Parathyroid adenoma (tissue), 2 donors: ENCODE results near the gene GHRHR.

Source experiments
- H2AFZ ChIP-seq: fragments of 300-600 bp; sonication (generic); one replicate; pipeline ENCODE4 v1.7.0; 2017; ENCODE audit warnings: antibody characterized with exemption, mild to moderate bottlenecking
- H3K27ac ChIP-seq: fragments of 300-600 bp; sonication (generic); one replicate; pipeline ENCODE4 v1.7.0; 2017
- H3K27me3 ChIP-seq: fragments of 300-600 bp; sonication (generic); one replicate; pipeline ENCODE4 v1.7.0; 2017; ENCODE audit warnings: low read length; ENCODE audit not compliant: control insufficient read depth, insufficient read depth
- H3K36me3 ChIP-seq: fragments of 300-600 bp; sonication (generic); one replicate; pipeline ENCODE4 v1.7.0; 2017; ENCODE audit warnings: low read length; ENCODE audit not compliant: control insufficient read depth, insufficient read depth
- H3K4me1 ChIP-seq: fragments of 300-600 bp; sonication (generic); one replicate; pipeline ENCODE4 v1.7.0; 2017; ENCODE audit warnings: control low read depth
- H3K4me2 ChIP-seq: fragments of 300-600 bp; sonication (generic); one replicate; pipeline ENCODE4 v1.7.0; 2017; ENCODE audit warnings: low read length
- H3K4me3 ChIP-seq: fragments of 300-600 bp; sonication (generic); one replicate; pipeline ENCODE4 v1.7.0; 2017; ENCODE audit warnings: low read depth, low read length
- H3K79me2 ChIP-seq: fragments of 300-600 bp; sonication (generic); one replicate; pipeline ENCODE4 v1.7.0; 2017; ENCODE audit warnings: control low read depth
- H3K9ac ChIP-seq: fragments of 300-600 bp; sonication (generic); one replicate; pipeline ENCODE4 v1.7.0; 2017; ENCODE audit warnings: mild to moderate bottlenecking
- H3K9me3 ChIP-seq: fragments of 300-600 bp; sonication (generic); one replicate; pipeline ENCODE4 v1.7.0; 2017; ENCODE audit warnings: low read length; ENCODE audit not compliant: control insufficient read depth
- TF ChIP-seq, protein P1 (sequence below): fragments of 300-600 bp; sonication (generic); IDR thresholded peaks from one replicate; pipeline ENCODE4 v1.7.0; 2017; ENCODE audit warnings: antibody characterized with exemption, mild to moderate bottlenecking
- donor health status: primary hyperparathyroidism.

Gene GHRHR

DNA sequence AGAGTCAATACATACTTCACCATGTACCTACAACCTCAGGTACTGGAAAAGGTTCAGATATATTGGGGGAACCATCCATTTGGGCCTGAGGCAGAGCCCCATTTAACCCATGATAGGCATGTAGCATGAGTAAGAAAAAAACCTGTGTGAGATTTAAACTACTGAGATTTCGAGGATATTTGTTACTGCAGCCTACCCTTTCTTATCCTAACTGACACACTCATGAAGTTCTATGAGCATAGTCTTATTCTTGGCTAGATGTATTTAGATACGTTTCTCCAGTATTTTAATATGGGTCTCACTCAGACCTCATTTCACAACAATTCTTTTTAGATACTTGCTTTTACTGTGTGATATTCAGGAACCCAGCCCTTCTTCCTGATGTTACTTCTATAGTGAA lies 39.3 kb downstream of the GHRHR start:
- Histone ChIP-seq H3K27me3 (no peaks in the 10 kb centered on the region), H3K4me1 (no peaks in the 10 kb centered on the region), H2AFZ (no peak overlapping the region), H3K9me3 (no peaks in the 10 kb centered on the region), H3K36me3 (no peaks in the 10 kb centered on the region), H3K9ac (no peak overlapping the region), H3K27ac (no peak overlapping the region), H3K79me2 (no peaks in the 10 kb centered on the region), H3K4me2 (no peak overlapping the region), H3K4me3 (no peak overlapping the region)
- TF ChIP-seq, protein P1, sequence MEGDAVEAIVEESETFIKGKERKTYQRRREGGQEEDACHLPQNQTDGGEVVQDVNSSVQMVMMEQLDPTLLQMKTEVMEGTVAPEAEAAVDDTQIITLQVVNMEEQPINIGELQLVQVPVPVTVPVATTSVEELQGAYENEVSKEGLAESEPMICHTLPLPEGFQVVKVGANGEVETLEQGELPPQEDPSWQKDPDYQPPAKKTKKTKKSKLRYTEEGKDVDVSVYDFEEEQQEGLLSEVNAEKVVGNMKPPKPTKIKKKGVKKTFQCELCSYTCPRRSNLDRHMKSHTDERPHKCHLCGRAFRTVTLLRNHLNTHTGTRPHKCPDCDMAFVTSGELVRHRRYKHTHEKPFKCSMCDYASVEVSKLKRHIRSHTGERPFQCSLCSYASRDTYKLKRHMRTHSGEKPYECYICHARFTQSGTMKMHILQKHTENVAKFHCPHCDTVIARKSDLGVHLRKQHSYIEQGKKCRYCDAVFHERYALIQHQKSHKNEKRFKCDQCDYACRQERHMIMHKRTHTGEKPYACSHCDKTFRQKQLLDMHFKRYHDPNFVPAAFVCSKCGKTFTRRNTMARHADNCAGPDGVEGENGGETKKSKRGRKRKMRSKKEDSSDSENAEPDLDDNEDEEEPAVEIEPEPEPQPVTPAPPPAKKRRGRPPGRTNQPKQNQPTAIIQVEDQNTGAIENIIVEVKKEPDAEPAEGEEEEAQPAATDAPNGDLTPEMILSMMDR, result no peak

DNA sequence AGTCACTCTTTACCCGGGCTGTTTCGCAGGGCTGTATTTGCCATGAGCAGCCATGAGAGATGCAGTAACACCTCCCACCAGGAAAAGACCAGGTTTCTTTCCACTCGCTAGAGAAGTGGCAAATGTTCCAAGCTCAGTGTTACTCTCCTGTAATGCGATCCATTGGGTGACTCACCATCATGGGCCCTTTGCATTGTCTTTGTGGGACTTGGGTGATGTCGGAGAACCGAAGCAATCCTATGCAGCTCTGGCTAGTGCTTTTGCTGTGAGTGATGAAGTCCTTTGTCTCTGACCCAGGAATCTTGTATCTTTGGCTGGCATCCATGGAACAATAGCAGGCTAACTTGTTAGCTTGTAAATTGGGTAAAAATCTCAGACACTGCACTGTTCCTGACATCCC lies 40.0 kb downstream of the GHRHR start:
- Histone ChIP-seq H3K36me3 (no peaks in the 10 kb centered on the region), H3K4me2 (no peak overlapping the region), H3K4me3 (no peak overlapping the region), H3K27ac (no peak overlapping the region), H3K4me1 (no peaks in the 10 kb centered on the region), H3K79me2 (no peaks in the 10 kb centered on the region), H2AFZ (no peak overlapping the region), H3K9ac (no peak overlapping the region), H3K9me3 (no peaks in the 10 kb centered on the region), H3K27me3 (no peaks in the 10 kb centered on the region)
- TF ChIP-seq, protein P1, result no peak

DNA sequence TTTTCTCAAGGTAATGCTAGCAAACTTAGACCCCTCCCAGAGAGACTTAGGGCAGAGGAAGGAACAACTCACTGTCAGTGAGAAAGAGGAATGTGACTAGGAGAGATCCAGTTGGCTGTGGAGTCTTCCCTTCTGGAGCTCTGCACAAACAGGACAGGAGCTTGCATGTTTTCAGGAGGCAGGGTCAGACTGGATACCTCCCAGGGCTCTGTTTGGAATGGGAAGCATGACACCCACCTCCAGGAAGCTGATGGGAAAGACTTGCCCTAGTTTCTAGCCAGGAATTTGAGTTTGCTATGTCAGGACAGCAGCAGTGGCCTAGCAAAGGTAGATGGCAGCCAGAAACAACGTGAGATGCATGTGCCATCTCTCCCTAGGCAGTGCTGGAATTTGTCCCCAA lies 40.6 kb downstream of the GHRHR start:
- TF ChIP-seq, protein P1, result no peak
- Histone ChIP-seq H3K27me3 (no peaks in the 10 kb centered on the region), H3K9ac (no peak overlapping the region), H3K4me3 (no peak overlapping the region), H3K27ac (no peak overlapping the region), H3K4me1 (no peaks in the 10 kb centered on the region), H3K4me2 (no peak overlapping the region), H3K9me3 (no peaks in the 10 kb centered on the region), H3K79me2 (no peaks in the 10 kb centered on the region), H2AFZ (no peak overlapping the region), H3K36me3 (no peaks in the 10 kb centered on the region)

DNA sequence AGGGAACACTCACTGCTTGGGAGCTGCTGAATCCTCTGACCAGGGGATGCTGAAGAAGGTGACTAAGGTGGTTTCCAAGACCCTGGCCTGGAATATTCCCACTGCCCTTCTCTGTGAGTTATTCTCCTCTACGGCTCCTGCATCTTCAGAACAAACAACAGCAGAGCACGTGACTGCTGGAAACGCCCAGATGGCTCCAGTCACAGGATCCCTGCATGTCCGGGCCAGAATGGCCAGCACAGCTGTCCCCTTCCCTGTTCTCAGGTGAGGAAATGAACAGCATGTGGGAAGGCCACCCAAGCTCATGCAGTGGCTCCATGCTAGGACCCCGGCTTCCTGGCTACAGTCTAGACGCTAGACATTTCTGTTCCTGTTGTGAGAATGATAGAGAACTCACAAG lies 43.1 kb downstream of the GHRHR start:
- no peaks in the 10 kb centered on the region for H3K36me3 ChIP-seq
- no peaks in the 10 kb centered on the region for H3K79me2 ChIP-seq
- H2AFZ ChIP-seq, result no peak overlapping the region
- no peaks in the 10 kb centered on the region for H3K27me3 ChIP-seq
- no peak overlapping the region for H3K4me3 ChIP-seq
- TF ChIP-seq, protein P1, result no peak
- H3K27ac ChIP-seq, result no peak overlapping the region
- no peaks in the 10 kb centered on the region for H3K9me3 ChIP-seq
- no peak overlapping the region for H3K9ac ChIP-seq
- no peak overlapping the region for H3K4me2 ChIP-seq
- no peaks in the 10 kb centered on the region for H3K4me1 ChIP-seq

DNA sequence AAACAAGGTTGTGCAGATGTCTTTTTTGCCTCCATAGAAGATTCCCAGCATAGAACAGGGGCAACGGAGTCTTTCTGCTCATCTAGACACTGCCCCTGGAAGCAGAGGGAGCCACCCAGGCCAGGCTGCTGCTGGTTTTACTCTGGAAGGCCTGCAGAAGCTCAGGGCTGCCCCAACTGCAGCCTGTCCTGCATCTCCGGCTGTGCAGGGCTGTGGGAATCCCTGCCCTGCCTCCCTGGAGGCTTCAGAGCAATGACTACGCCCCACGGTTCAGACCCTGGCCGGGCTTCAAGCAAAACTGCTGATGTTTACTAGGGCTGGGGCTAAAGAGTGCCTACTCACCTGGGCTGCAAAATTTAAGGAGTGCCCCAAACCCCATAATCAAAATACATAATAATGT lies 43.9 kb downstream of the GHRHR start:
- Histone ChIP-seq H3K9ac (no peak overlapping the region), H3K9me3 (no peaks in the 10 kb centered on the region), H3K79me2 (no peaks in the 10 kb centered on the region), H3K4me3 (no peak overlapping the region), H3K27me3 (no peaks in the 10 kb centered on the region), H3K4me1 (no peaks in the 10 kb centered on the region), H3K4me2 (no peak overlapping the region), H3K27ac (no peak overlapping the region), H3K36me3 (no peaks in the 10 kb centered on the region), H2AFZ (no peak overlapping the region)
- TF ChIP-seq, protein P1, result no peak
